ENCODE measurements around the gene EPC2. TPM values are rescaled to one million over a fixed set of nuclear protein-coding genes. Genes with fewer than 3 reads are reported as not detected.

Gene EPC2
- total RNA-seq, 1 experiment from 2014 or later = 19.6 TPM

DNA sequence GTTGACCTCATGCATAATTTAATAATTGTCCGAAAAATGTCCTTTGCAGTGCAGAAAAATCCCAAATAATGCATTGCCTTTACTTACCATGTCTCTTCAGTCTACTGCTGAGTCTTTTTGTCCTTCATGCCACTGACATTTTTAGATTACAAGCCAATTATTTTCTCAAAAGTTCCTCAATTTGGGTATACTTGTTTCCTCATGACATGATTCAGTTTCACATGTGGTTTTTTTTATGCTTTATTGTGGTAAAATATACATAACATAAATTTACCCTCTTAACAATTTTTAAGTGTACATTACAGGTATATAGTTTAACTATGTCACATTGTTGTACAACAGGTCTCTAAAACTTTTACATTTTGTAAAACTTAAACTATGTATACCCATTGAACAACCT lies 81.0 kb downstream of the EPC2 start:
- no peaks in the 10 kb centered on the region for H3K9me3 ChIP-seq (ENCODE audit: control insufficient read depth in 1 of 2, insufficient read depth in 1 of 2, low read depth in 1 of 2, low read length in 2 of 2)
- no peaks in the 10 kb centered on the region for H3K36me3 ChIP-seq (ENCODE audit: control insufficient read depth in 1 of 2, insufficient read depth in 2 of 2, low read length in 2 of 2)
- ATAC-seq (no peak), DNase-seq (ENCODE audit: low read depth, low spot score) (no peak)
- no peak for TF ChIP-seq SIN3A (IDR thresholded peaks at IDR 0.05; ENCODE audit: low read depth)
- TF ChIP-seq POLR2A (IDR thresholded peaks at IDR 0.05; ENCODE audit: borderline replicate concordance, extremely low read depth, insufficient read depth, insufficient read length) = no peak
- TF ChIP-seq ELF1 (IDR thresholded peaks at IDR 0.05; ENCODE audit: borderline replicate concordance, low read depth) = no peak
- TF ChIP-seq JUND (IDR thresholded peaks at IDR 0.05) = no peak
- no peak for TF ChIP-seq SRF (IDR thresholded peaks at IDR 0.05; ENCODE audit: low read depth)
- TF ChIP-seq, protein P1, sequence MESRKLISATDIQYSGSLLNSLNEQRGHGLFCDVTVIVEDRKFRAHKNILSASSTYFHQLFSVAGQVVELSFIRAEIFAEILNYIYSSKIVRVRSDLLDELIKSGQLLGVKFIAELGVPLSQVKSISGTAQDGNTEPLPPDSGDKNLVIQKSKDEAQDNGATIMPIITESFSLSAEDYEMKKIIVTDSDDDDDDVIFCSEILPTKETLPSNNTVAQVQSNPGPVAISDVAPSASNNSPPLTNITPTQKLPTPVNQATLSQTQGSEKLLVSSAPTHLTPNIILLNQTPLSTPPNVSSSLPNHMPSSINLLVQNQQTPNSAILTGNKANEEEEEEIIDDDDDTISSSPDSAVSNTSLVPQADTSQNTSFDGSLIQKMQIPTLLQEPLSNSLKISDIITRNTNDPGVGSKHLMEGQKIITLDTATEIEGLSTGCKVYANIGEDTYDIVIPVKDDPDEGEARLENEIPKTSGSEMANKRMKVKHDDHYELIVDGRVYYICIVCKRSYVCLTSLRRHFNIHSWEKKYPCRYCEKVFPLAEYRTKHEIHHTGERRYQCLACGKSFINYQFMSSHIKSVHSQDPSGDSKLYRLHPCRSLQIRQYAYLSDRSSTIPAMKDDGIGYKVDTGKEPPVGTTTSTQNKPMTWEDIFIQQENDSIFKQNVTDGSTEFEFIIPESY (IDR thresholded peaks at IDR 0.05; ENCODE audit: extremely low read depth, insufficient replicate concordance, low read length) = no peak
- no peak for TF ChIP-seq RAD21 (IDR thresholded peaks at IDR 0.05; ENCODE audit: low read depth)
- TF ChIP-seq POLR2AphosphoS5 (IDR thresholded peaks at IDR 0.05; ENCODE audit: low read depth, low read length) = no peak
- TF ChIP-seq ZFX (IDR thresholded peaks at IDR 0.05) = no peak
- H3K4me3 ChIP-seq (replicated peaks in 1 of 2; ENCODE audit: low read depth in 1 of 2, low read length in 2 of 2) = no peak overlapping the region
- no peaks in the 10 kb centered on the region for H3K4me1 ChIP-seq (ENCODE audit: control insufficient read depth in 1 of 2, insufficient read depth in 2 of 2, low read length in 2 of 2)
- no peaks in the 10 kb centered on the region for H3K9me2 ChIP-seq (ENCODE audit: insufficient read depth)
- H3K9ac ChIP-seq (ENCODE audit: low read length) = no peak overlapping the region
- CTCF ChIA-PET = no interaction called here
- no peak overlapping the region for H3K4me2 ChIP-seq (ENCODE audit: low read length)
- H3K27me3 ChIP-seq (ENCODE audit: insufficient read depth, low read length) = no peaks in the 10 kb centered on the region
- RAD21 ChIA-PET (ENCODE audit: low non-redundant PET in 1 of 2, low total read pairs in 2 of 2, uncharacterized antibody in 2 of 2, unreplicated experiment in 2 of 2) = no interaction called here
- no TSS peak for BruUV-seq (replicated peaks)
- POLR2A ChIA-PET = no interaction called here
- peaks cover 73% of the 10 kb centered on the region for H3K79me2 ChIP-seq (ENCODE audit: insufficient read depth, low read length)
- 0 out of 2 replicates have a peak, but pooled peaks cover 10% of the 10 kb centered on the region for H4K20me1 ChIP-seq (ENCODE audit: insufficient read depth)
- H2AFZ ChIP-seq (ENCODE audit: low read depth, low read length, poor library complexity, severe bottlenecking) = no peak overlapping the region
- no peak overlapping the region for H3K27ac ChIP-seq (ENCODE audit: low read depth, low read length)
- intact Hi-C loops (cut with micrococcal nuclease) = no loop called here

- no peak for ATAC-seq
- BruUV-seq (replicated peaks) = no TSS peak
- Histone ChIP-seq H3K4me2 (ENCODE audit: low read length) (no peak overlapping the region), H3K9me2 (ENCODE audit: insufficient read depth) (no peaks in the 10 kb centered on the region), H3K36me3 (ENCODE audit: control insufficient read depth in 1 of 2, insufficient read depth in 2 of 2, low read length in 2 of 2) (no peaks in the 10 kb centered on the region), H3K79me2 (ENCODE audit: insufficient read depth, low read length) (peaks cover 67% of the 10 kb centered on the region), H3K27ac (ENCODE audit: low read depth, low read length) (no peak overlapping the region), H2AFZ (ENCODE audit: low read depth, low read length, poor library complexity, severe bottlenecking) (no peak overlapping the region), H4K20me1 (ENCODE audit: insufficient read depth) (0 out of 2 replicates have a peak, but pooled peaks cover 10% of the 10 kb centered on the region), H3K4me1 (ENCODE audit: control insufficient read depth in 1 of 2, insufficient read depth in 2 of 2, low read length in 2 of 2) (no peaks in the 10 kb centered on the region), H3K9me3 (ENCODE audit: control insufficient read depth in 1 of 2, insufficient read depth in 1 of 2, low read depth in 1 of 2, low read length in 2 of 2) (no peaks in the 10 kb centered on the region), H3K9ac (ENCODE audit: low read length) (no peak overlapping the region), H3K27me3 (ENCODE audit: insufficient read depth, low read length) (no peaks in the 10 kb centered on the region), H3K4me3 (replicated peaks in 1 of 2; ENCODE audit: low read depth in 1 of 2, low read length in 2 of 2) (no peak overlapping the region)
- POLR2A ChIA-PET = no interaction called here
- no peak for TF ChIP-seq EZH2phosphoT487 (IDR thresholded peaks at IDR 0.05; ENCODE audit: borderline replicate concordance)
- no peak for TF ChIP-seq SIN3A (IDR thresholded peaks at IDR 0.05; ENCODE audit: low read depth)
- TF ChIP-seq ZFX (IDR thresholded peaks at IDR 0.05) = no peak
- TF ChIP-seq FOSL1 (IDR thresholded peaks at IDR 0.05; ENCODE audit: low read depth) = no peak
- no peak for TF ChIP-seq SRF (IDR thresholded peaks at IDR 0.05; ENCODE audit: low read depth)
- CTCF ChIA-PET = no interaction called here
- intact Hi-C loops (cut with micrococcal nuclease) = no loop called here
- no peak for DNase-seq (ENCODE audit: low read depth, low spot score)
- RAD21 ChIA-PET (ENCODE audit: low non-redundant PET in 1 of 2, low total read pairs in 2 of 2, uncharacterized antibody in 2 of 2, unreplicated experiment in 2 of 2) = no interaction called here
Measured at GRCh38 chr2:148726228-148726627, 81.7 kb downstream of the EPC2 start.

Data from HCT116 (cell line).